ENCODE data around the gene CDPF1.
A peak's percentile ranks its signal among the peaks of the same experiment; 100 is the strongest.

Gene CDPF1, protein sequence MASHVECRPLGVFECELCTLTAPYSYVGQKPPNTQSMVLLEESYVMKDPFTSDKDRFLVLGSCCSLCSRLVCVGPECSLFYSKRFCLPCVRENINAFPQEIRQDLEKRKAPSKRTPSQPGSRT

DNA sequence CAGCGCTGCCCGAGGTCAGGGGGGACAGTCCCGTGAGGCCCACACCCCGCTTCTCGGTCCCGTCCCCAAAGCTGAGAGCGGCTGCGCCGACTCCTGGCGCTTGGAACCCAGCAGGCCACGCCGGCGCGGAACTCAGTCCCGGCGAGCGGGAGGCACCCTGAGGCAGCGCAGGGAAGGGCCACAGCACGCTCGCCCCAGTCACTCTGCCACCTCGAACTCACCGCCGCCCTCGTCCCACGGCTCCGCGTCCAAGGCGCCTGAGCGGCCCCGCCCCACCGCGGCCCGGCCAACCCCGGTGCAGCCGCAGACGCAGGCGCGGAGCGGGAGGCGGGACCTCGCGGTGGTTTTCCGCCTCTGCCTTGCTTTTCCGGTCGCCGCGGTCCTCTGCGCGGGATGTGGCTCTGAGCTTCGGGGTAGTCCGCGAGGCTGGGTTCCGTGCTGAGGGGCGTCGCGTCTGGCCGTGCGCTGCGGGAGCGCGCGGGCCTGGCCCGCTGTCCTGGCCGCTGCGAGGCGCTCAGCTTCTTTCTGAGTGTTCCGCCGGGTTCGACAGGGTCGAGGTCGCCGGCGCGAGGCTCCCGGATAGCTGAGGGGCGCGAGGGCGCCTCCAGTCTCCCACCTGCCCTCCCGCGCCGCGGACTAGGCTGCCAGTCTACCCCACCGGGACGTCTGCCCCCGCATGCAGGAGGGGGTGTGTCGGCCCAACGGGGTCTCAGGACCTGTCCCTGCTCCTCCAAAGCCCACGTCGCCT is at the start of gene CDPF1:
Gene CDPF1, minus strand, starts transcription at position 259 of the 748 bp plus-strand sequence. CDS start 2,009 bp downstream, outside the sequence.
- peak; percentile 86 for DNase-seq

DNA sequence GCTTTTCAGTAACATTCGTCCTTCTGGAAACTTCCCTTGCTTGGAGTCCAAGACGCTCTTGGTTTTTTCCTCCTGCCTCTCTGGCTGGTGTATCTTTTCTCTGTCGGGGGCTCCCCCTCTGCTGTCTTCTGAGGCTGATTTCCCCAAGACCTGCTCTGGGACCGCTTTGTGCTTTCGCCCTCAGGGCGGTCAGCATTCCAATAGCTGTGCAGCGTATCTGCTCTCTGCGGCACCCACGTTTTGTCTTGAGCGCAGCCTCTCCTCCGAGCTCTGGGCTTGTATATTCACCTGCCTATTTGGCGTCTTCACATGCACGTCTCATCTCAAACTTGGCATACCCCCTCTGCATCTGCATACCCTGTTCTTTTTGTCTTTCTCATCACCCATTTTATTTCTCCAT is 49.0 kb upstream of the CDPF1 start:
- no peak for DNase-seq

DNA sequence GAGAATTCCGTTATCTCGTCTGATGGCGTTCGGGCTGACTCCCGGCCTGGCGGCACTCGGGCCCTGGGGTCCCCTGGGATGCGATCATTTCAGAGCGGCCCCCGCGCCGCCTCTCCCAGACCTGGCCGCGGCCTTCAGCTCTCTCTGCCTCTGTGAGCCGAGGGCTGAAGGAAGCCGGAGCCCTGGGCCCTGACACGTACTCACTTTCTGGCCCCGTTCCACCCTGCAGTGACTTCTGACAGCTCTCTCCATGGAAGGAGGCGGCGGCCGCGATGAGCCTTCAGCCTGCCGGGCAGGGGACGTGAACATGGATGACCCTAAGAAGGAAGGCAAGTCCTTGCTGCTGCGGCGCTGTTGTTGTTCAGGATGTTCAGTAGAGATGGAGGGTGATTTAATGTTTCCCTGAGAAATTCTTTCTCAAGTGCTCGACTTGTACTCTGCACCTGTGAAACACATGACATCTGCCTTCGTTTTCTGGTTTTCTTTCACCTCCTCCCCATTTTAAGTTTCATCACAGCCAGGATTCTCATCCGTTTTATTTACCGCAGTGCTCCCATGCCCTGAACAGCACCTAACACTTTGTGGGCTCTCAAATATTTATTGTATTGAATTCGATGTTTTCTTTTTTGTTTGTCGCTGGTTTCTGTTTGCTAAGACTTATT is 47.2 kb upstream of the CDPF1 start:
- no peak for DNase-seq

DNA sequence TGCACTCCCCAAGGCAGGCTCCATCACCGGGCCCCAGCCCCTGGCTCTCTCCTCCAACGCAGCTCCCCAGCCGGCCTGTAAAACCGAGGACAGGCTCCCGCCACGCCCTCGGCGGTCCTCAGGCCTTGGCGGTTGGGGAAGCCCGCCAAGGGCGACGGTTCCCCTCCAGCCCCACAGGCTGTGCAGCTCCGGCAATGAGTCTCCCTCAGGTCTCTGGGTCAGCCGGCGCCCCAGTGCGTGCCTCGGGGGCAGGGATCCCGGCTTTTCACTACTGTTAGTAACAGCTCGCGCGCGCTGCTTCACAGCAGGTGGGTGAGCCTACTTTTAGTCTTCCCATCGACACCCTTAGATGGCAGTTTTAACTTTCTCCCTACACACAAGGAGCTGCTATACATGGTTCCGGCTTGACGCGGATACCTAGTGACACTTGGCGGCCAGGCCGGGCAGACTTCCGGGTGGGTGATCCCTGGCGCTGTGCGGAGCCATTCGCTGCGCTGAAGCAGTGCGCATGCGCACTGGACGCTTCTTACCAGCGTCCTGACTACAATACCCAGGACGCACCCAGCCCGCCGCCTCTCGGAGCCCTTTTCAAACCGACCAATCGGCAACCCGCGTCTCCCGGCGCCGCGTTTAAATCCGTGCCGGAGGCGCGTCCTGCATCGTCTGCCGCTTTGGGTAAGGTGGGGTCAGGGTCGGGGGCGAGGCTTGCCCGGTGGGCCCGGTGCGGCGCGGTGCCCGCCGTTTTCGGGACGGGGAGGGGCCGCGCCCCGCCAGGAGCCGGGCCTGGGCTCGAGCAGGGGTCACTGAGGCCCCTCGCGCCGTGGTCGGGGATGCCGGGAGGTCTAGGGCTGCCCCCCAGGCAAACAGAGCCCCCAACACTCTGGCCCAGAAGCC is 46.4 kb upstream of the CDPF1 start, which contains the start of gene GTSE1:
Gene GTSE1, plus strand, starts transcription at position 614 of the 894 bp plus-strand sequence. CDS start 531 bp downstream, outside the sequence.
- peak; percentile 96 for DNase-seq

DNA sequence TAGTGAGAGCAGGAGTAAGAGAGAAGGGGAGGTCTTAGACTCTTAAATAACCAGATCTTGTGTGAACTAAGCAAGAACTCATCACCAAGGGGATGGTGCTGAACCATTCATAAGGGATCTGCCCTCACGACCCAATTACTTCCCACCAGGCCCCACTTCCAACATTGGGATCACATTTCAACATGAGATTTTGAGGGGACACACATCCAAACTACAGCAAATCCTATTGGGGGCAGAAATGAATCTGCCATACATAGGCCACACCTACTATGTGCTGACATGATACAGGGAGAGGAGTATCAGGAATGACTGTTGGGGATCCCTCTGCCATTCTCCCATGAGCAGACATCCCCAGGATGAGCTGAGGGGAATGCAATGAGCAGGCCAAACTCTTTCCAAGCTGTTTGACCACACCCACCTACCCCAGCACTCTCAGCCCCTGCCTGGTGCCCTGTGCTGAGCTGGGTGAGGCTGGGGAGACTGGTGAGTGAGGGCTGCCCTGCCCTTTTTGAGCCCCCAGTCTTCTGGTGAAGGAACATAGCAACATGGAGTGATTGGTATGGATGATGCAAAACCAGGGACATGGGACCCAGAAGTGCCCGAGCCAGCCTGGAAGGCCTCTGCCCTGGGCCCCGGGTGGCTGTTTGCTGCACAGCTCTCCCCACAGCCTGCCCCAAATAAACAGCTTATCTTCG is 45.3 kb upstream of the CDPF1 start:
- DNase-seq: no peak

DNA sequence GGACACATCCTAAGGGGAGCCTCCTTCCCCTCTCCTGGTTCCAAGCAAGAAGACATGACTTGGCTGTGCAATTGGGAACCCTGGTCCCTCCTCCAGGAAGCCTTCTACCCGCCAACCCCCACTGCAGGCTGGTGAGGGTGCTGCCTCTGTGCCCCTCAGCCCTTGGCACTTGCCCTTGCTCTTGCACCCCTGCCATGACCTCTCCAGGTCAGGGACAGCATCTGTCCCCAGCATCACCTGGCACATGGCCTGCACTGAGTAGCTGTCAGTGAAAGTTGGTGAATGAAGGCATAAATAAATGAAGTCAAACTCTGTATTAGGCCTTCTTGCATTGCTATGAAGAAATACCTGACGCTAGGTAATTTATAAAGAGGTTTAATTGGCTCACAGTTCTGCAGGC is 44.7 kb upstream of the CDPF1 start:
- DNase-seq: no peak

DNA sequence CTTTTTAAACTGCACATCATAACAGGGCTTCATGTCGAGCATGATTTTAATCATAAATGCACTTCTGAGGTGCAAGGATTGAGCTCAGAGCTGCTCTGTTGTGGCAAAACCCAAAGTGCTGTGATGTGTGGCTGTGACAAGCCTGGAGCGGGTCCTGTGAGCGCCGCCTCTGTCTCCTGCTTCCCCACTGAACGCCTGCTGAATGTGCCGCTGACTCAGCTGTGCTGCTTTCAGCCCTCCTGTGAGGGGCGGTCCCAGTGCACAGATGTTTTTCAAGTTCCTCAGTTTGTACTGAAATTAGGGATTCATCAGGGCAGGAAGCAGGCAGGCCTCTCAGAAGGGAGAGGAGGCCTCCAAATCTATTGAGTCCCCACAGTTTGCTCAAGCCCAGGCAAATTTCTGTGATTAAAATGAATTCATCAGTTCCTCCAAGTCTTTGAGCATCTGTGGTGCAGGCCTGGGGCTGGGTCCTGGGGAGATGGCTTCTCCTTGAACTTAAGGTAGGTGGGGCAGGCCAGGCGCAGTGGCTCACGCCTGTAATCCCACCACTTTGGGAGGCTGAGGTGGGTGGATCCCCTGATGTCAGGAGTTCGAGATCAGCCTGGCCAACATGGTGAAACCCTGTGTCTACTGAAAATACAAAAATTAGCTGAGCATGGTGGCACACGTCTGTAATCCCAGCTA is 43.6 kb upstream of the CDPF1 start:
- DNase-seq: no peak

DNA sequence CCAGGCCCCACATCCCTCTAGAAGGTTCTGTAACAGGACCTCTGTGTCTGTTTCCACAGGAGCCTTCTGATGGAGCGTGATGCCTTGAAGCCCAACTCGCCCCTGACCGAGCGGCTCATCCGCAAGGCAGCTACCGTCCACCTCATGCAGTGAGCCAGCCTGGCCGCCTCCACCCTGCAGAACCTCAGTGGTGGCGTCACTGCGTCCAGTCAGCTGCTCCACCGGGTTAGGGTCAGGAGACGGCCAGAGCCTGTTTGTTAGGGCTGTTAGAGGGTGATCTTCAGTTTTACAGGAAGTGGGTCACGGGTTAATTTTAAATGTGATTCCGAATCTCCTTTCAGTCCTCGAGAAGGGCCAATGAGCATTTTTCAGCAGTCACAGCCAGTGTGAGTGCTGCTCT is 42.6 kb upstream of the CDPF1 start:
- DNase-seq: no peak

DNA sequence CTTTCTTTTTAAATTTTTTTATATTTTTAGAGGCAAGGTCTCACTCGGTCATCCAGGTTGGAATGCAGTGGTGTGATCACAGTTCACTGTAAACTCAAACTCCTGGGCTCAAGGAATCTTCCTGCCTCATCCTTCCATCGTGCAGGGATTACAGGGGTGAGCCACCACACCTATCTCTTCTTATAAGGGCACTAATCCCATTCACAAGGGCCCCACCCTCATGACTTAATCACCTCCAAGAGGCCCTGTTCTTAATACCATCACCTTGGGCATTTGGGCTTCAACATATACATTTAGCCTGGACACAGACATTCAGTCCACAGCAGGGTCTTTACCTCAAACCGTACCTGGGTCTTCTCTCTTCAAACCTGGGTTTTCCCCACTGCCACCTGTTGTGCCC is 42.1 kb upstream of the CDPF1 start:
- no peak for DNase-seq

DNA sequence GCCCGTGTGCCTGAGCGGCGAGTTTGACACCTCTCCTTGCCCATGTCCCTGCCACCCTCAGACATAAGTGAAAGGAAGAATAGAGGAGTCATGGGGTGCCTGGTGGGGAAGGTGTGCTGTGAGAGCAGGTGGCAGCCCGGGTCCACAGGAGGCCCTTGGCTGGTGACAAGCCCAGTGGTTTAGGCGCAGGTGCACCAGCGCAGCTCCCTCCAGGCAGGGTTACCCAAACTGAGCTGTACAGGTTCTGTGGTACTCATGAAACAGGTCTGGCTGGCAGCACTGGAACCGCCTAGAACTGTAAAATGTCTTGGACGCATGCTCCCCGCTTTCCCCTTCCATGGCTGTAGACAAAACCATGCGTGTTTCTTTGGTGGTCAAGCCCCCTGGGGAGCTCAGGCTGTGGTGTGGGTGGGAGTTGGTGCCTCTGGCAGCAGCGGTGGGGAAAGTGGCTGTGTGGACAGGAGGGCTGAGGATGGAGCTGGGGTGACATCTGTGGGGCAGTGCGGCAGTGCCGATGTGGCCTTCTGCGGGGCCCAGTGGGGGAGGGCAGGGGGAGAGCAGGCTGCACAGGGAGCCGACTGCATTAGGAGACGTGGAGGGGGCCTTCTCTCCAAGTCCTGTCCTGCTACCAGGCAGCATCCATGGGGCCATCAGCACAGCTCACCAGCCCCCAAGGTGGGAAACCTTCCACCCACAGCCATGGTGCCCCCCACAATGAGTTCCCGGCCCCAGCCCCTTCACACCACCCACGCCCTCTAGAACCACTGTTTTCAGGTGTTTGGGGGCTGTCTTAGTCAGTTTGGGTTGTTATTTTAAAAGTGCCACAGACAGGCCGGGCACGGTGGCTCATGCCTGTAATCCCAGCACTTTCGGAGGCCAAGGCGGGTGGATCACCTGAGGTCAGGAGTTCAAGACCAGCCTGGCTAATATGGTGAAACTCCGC is 41.0 kb upstream of the CDPF1 start:
- DNase-seq: no peak

DNA sequence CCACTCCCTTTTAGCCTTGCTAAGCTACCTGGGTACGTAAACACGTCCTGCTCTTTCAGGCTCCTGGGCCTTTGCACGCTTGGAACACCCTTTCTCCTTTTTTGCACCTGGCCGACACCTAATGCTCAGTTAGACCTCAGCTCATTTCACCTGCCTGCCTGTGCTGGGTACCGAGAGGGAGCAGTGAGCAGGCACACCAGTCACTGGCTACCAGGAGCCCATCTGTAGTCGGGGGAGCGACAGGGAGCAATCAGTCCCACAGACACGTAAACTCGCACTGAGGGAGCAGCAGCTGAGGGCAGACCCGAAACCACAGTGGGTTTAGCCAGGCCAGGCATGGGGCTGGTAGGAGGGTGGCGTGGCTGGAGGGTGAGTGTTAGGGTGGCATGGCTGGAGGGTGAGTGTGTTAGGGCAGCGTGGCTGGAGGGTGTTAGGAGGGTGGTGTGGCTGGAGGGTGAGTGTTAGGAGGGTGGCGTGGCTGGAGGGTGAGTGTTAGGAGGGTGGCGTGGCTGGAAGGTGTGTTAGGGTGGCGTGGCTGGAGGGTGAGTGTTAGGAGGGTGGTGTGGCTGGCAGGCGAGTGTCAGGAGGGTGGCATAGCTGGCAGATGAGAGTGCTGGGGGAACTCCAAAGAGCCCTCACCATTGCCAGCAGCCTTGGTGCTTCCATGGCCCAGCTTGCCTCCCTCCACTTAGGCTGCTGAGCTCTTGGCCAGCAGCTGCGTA is 40.2 kb upstream of the CDPF1 start:
- no peak for DNase-seq

DNA sequence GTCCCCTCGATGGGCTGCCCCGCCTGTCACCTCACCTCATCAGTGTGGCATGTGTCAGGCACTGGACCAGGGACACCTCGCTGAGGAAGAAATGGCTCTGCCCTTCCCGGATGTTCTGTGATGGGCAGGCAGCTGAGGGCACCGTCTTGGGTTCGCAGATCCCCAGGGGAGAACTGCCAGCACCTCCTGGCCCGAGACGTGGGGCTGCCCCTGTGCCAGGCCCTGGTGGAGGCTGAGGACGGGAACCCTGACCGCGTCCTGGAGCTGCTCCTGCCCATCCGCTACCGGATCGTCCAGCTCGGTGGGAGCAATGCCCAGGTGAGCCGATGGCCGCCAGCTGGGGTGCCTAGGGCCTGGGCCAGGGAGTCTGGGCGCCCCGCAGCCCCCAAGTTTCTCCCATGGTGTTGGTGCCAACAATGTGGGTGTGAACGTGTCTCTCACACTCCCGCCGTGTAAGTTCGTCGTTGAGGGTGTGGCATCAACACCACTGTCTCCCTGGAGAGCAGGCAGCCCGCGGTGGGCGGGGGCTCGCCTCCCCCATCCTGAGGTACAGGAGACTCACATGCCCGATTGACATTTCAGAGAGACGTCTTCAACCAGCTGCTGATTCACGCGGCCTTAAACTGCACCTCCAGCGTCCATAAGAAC is 39.3 kb upstream of the CDPF1 start:
- DNase-seq: no peak

DNA sequence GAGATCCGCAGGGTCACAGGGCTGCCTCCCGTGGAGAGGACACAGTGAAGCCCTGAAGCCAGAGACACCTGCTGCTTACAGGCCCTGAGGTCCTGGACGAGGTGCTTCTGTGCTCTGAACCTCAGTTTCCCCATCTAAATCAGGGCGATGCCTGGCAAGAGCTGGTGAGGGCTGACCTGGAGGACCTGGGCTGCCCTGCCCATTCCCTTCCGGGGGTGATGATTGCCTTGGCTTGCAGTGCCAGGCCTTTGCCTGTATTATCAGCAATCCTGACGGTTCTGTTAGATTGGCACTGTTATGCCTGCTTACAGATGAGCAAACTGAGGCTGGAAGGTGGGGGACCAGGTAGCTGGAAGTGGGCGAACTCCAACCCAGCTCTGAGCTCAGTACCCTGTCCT is 38.8 kb upstream of the CDPF1 start:
- no peak for DNase-seq

DNA sequence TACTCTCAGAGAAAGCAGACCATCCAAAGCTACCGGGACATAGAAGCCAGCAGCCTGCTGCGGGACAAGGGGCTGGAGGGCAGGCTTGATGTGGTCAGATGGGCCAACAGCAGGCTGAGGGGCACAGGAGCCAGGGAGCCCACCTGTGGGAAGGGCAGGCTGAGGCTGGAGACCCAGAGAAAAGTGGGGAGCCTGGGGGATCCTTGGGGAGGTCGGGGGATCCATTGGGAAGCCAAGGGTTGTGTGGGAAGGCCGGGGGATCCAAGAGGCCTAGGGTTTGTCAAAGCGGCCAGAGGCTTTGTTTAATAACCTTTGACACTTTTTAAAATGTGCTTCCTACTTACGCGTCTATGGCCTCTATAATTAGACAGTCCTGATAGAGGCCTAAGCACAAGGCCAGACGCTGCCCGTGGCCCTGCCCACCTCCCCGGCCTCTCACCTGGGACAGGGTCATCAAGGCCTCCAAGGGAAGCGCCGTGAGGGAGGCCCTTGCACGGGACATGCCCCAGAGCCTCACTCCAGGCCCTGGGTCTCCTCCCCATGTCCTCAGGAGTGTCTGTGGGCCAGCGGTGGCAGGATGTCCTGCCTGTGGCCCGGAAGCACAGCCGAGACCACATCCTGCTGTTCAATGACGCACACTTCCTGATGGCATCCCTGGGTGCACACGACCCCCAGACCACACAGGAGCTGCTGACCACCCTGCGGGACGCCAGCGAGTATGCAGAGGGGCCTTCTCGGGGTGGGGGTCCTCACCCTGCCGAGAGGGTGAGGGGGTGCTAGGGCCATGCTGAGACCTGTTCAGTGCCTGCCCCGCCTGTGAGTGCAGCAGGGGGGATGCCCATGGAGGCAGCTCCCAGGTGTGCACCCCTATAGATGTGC is 38.0 kb upstream of the CDPF1 start:
- DNase-seq: no peak

DNA sequence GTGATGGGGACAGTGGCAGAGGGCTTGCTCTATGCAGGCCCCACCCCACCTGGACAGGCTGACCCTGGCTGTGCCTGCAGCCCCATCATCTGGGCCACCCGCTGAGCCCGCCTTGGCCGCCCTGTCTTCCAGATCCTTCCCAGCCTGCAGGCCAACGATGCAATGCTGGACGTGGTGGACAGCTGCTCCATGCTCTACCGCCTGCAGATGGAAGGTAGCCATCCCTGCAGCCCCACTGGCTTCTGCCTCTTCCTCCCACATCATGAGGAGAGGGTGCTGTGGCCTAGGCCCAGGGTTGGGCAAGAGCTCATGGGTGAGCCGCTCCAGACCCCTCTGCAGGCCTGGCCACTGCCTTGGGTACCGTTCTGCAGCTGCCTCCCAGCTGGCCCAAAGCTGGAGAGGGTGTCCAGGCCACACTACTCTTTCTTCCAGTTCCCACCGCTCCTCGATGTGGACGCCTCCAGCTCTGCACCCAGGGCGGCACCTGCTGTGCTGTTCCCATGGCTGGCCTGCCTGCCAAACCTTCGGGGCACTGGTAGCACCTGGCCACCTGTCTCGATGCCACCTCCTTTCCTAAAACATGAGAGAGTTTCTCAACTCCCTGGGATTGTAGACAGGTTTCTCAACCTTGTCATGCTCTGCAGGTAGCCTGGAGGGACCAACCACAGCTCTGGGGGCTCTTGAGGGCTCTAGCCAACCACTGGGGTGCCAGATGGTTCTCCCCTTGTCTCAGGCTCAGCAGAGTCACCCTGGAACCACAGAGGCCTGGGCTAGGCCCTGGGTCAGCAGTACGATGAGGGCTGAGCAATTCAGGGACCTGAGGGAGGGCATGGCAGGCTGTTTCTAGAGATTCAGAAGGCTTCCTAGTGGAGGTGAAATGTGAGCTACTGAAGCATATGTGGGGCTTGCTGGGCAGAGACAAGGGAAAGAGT is 37.1 kb upstream of the CDPF1 start:
- no peak for DNase-seq

DNA sequence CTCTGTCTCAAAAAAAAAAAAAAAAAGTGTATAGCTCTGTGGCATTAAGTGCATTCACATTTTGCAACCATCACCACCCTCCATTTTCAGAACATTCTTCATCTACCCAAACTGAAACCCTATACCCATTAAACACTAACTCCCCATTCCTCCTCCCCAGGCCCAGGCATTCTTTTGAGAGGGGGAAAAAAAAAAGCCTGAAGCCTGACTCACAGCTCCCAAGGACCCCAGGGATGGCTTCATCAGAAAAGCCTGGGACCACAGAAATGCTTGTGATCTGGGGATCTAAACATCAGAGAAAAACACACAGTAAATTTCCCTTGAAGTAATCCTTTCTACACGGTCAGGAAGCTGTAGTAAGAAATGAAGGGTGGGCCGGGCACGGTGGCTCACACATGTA is 35.9 kb upstream of the CDPF1 start:
- no peak for DNase-seq

Measured in activated CD4-positive, alpha-beta T cell treated with anti-CD3 and anti-CD28 coated beads for 1 hour (primary cell).